ENCODE measurements around the gene GUCY2D.

GUCY2D gene

DNA sequence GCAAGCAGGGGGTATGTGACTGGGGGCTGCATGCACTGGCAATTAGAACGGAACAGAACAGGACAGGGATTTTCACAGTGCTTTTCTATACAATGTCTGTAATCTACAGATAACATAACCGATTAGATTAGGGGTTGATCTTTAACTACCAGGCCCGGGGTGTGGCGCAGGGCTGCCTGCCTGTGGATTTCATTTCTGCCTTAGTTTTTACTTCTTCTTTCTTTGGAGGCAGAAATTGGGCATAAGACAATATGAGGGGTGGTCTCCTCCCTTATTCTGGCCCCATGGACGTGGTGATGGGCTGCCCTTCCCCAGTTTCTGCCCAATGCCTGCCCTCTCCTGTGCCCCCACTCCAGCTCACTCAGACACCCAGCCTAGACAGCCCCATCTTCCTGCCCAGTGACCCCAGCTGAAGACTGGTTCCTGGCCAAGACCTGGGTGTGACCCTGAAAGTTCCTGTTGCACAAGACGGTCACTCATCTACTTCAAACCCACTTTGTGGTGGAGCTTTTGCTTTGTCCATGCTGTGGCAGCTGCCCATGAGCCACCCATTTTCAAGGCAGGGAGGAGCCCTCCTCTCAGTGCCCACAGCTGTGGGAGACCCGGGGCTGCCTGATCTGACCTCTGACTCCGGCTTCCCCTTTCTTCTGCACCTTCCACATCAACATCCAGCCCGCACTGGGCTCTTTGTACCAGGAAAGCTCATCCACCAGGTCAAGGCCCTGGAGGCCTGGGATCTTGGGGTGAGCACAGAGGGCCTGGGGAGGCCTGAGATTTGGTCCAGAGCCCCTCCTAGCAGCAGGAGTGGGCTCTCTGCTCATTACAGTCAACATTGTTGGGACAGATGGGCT, 66.5 kb downstream of the GUCY2D start:
- DNase-seq = no peak

DNA sequence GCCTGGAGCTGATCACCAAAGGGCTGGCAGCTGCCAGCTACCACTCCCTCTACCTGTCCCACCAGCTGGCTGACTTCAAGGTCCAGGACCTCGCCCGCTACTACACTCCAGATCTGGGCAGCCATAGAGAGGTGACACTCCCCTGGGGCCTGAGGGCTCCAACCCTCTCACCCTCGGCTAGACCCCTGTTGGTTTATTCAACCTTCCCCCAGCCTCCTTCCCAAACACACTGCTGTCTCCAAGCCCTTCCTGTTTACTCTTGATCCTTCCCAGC, 67.1 kb downstream of the GUCY2D start:
- no peak for DNase-seq

Data from activated T-cell treated with anti-CD3 and anti-CD28 coated beads, Interleukin-2, amount 50 U/mL, for 48 hours (primary cell).